Measurements from ENCODE around the gene IARS2.
"Not testable (repeated sequence)": the region's sequence is repeated elsewhere in the genome, so short reads cannot be mapped to it uniquely, and the experiment has no call there.

IARS2 gene

GRCh38 chr1:220113136-220113695 is 19.3 kb downstream of the IARS2 start:
- no peak for DNase-seq

- DNase-seq = no peak
Measured at GRCh38 chr1:220119043-220119512, 25.1 kb downstream of the IARS2 start.

- no peak for DNase-seq
Measured at GRCh38 chr1:220121791-220122530, 28.0 kb downstream of the IARS2 start.

GRCh38 chr1:220123066-220123465 is 29.1 kb downstream of the IARS2 start:
- no peak for DNase-seq

- DNase-seq = no peak
Measured at GRCh38 chr1:220123889-220124288, 30.0 kb downstream of the IARS2 start.

GRCh38 chr1:220124542-220124941 is 30.6 kb downstream of the IARS2 start:
- DNase-seq = no peak

GRCh38 chr1:220127076-220127475 is 33.1 kb downstream of the IARS2 start:
- no peak for DNase-seq

GRCh38 chr1:220129479-220130210 is 35.7 kb downstream of the IARS2 start:
- no peak for DNase-seq

- DNase-seq = no peak
Measured at GRCh38 chr1:220135755-220136154, 41.8 kb downstream of the IARS2 start.

GRCh38 chr1:220137019-220137786 is 43.3 kb downstream of the IARS2 start:
- DNase-seq = no peak

GRCh38 chr1:220139966-220140365 is 46.0 kb downstream of the IARS2 start:
- DNase-seq = no peak

- no peak for DNase-seq
Measured at GRCh38 chr1:220144051-220144450, 50.1 kb downstream of the IARS2 start.

- no peak for DNase-seq
Measured at GRCh38 chr1:220149742-220150141, 55.8 kb downstream of the IARS2 start.

GRCh38 chr1:220151454-220151853 is 57.5 kb downstream of the IARS2 start:
- DNase-seq = no peak

GRCh38 chr1:220153147-220153546 is 59.2 kb downstream of the IARS2 start:
- no peak for DNase-seq

- no peak for DNase-seq
Measured at GRCh38 chr1:220156620-220157146, 62.8 kb downstream of the IARS2 start.

GRCh38 chr1:220157738-220158137 is 63.8 kb downstream of the IARS2 start:
- no peak for DNase-seq

- DNase-seq = not testable (repeated sequence)
Measured at GRCh38 chr1:220158530-220158929, 64.6 kb downstream of the IARS2 start.

GRCh38 chr1:220159041-220159440 is 65.1 kb downstream of the IARS2 start:
- DNase-seq = no peak

GRCh38 chr1:220160027-220160426 is 66.1 kb downstream of the IARS2 start:
- DNase-seq = no peak

GRCh38 chr1:220164116-220164515 is 70.2 kb downstream of the IARS2 start:
- DNase-seq = no peak

- no peak for DNase-seq
Measured at GRCh38 chr1:220164517-220164916, 70.6 kb downstream of the IARS2 start.

- no peak for DNase-seq
Measured at GRCh38 chr1:220166853-220167252, 72.9 kb downstream of the IARS2 start.

Measured in NCI-H748 treated with DMSO at 0.1 percent for 48 hours (cell line).